KMS-11 (cell line): ENCODE data around the gene NRG3.

Experiments used
- H2AFZ ChIP-seq: fragments of 200-600 bp; sonication (generic); 2 replicates; pipeline ENCODE4 v1.6.1; 2016; ENCODE audit warnings: antibody characterized with exemption, mixed run types, low read depth
- H3K27ac ChIP-seq: fragments of 200-600 bp; sonication (generic); 2 replicates; pipeline ENCODE4 v1.6.1; 2016; ENCODE audit warnings: mild to moderate bottlenecking, mixed run types
- H3K27me3 ChIP-seq: fragments of 200-600 bp; sonication (generic); 2 replicates; pipeline ENCODE4 v1.6.1; 2017; ENCODE audit warnings: mild to moderate bottlenecking, low read depth, mixed run types, moderate library complexity; ENCODE audit not compliant: insufficient read depth
- H3K36me3 ChIP-seq: fragments of 200-600 bp; sonication (generic); 2 replicates; pipeline ENCODE4 v1.6.1; 2017; ENCODE audit warnings: mild to moderate bottlenecking, mixed run types; ENCODE audit not compliant: insufficient read depth
- H3K4me1 ChIP-seq: fragments of 200-600 bp; sonication (generic); 2 replicates; pipeline ENCODE4 v1.6.1; 2016; ENCODE audit warnings: mild to moderate bottlenecking, low read depth, mixed run types; ENCODE audit not compliant: poor library complexity, severe bottlenecking
- H3K4me2 ChIP-seq: fragments of 200-600 bp; sonication (generic); 2 replicates; pipeline ENCODE4 v1.7.0; 2016; ENCODE audit warnings: mild to moderate bottlenecking, mixed run types
- H3K4me3 ChIP-seq: fragments of 200-600 bp; sonication (generic); IDR thresholded peaks from 2 replicates; pipeline ENCODE4 v1.6.1; 2017; ENCODE audit warnings: low read depth, low read length, mixed read lengths; ENCODE audit not compliant: insufficient read depth
- H3K79me2 ChIP-seq: fragments of 200-600 bp; sonication (generic); 2 replicates; pipeline ENCODE4 v1.6.1; 2016; ENCODE audit warnings: low read depth, mixed run types; ENCODE audit not compliant: insufficient read depth
- H3K9ac ChIP-seq: fragments of 200-600 bp; sonication (generic); 2 replicates; pipeline ENCODE4 v1.6.1; 2016; ENCODE audit warnings: mild to moderate bottlenecking, mixed run types
- H4K20me1 ChIP-seq: fragments of 200-600 bp; sonication (generic); 2 replicates; pipeline ENCODE4 v1.6.1; 2016; ENCODE audit warnings: mild to moderate bottlenecking, mixed run types; ENCODE audit not compliant: insufficient read depth
- TF ChIP-seq, protein P1 (sequence below): fragments of 200-600 bp; sonication (generic); conservative IDR thresholded peaks from 2 replicates; pipeline ENCODE4 v1.6.1; 2017; ENCODE audit warnings: low read depth, mild to moderate bottlenecking, antibody characterized with exemption, low read length, moderate library complexity, mixed read lengths

Gene NRG3

DNA sequence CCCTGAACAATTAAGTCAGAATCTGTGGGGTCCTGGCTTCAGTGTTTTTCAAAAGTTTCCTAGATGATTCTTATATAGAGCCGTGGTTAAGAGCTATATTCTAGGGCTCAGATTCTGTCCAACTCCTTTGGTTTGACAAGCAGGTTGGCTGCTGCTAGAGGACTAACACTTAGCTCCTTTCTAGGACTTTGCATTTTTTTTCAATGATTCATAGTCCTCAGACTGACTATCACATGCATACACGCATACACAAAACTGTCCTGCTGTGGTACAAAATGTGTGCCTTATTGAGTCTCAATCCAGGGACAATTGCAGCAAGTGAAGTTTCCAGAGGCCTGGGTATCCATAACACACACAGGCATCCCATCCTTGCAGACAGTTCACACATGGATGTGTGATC lies 392.0 kb downstream of the NRG3 start:
- Histone ChIP-seq H3K4me1 (peaks cover 39% of the 10 kb centered on the region), H3K27ac (peak overlapping the region; percentile 47; the same call in 1 of the 2 replicates), H3K27me3 (no peaks in the 10 kb centered on the region), H3K4me3 (no peak overlapping the region), H2AFZ (no peak overlapping the region), H3K79me2 (no peaks in the 10 kb centered on the region), H3K9ac (no peak overlapping the region), H3K4me2 (peak overlapping the region; percentile 96), H4K20me1 (no peaks in the 10 kb centered on the region), H3K36me3 (no peaks in the 10 kb centered on the region)
- TF ChIP-seq, protein P1, sequence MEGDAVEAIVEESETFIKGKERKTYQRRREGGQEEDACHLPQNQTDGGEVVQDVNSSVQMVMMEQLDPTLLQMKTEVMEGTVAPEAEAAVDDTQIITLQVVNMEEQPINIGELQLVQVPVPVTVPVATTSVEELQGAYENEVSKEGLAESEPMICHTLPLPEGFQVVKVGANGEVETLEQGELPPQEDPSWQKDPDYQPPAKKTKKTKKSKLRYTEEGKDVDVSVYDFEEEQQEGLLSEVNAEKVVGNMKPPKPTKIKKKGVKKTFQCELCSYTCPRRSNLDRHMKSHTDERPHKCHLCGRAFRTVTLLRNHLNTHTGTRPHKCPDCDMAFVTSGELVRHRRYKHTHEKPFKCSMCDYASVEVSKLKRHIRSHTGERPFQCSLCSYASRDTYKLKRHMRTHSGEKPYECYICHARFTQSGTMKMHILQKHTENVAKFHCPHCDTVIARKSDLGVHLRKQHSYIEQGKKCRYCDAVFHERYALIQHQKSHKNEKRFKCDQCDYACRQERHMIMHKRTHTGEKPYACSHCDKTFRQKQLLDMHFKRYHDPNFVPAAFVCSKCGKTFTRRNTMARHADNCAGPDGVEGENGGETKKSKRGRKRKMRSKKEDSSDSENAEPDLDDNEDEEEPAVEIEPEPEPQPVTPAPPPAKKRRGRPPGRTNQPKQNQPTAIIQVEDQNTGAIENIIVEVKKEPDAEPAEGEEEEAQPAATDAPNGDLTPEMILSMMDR = no peak

DNA sequence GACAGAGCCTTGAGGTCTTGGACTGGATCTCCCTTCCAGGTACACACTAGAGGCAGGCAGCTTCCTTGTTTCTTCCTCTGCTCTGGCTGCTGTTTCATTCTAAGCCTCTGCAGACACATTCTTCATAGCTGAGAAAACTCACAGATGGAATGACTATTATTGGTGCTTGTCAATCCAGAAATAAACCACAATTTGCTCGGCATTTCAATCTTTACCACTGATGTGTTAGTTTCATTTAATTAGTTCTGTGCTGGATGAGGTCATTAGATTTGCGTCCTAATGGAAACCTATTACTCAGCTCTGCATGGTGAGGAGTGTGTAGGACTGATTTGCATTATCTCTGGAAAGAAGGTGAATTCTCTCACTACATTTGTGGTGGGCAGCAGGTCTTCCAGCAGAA lies 392.5 kb downstream of the NRG3 start:
- no peaks in the 10 kb centered on the region for H4K20me1 ChIP-seq
- H3K27ac ChIP-seq = peak overlapping the region; percentile 47; the same call in 1 of the 2 replicates
- no peak overlapping the region for H3K9ac ChIP-seq
- peak overlapping the region; percentile 96 for H3K4me2 ChIP-seq
- no peak overlapping the region for H3K4me3 ChIP-seq
- no peaks in the 10 kb centered on the region for H3K79me2 ChIP-seq
- peaks cover 39% of the 10 kb centered on the region for H3K4me1 ChIP-seq
- no peak overlapping the region for H2AFZ ChIP-seq
- H3K36me3 ChIP-seq = no peaks in the 10 kb centered on the region
- H3K27me3 ChIP-seq = no peaks in the 10 kb centered on the region
- TF ChIP-seq, protein P1 = no peak

DNA sequence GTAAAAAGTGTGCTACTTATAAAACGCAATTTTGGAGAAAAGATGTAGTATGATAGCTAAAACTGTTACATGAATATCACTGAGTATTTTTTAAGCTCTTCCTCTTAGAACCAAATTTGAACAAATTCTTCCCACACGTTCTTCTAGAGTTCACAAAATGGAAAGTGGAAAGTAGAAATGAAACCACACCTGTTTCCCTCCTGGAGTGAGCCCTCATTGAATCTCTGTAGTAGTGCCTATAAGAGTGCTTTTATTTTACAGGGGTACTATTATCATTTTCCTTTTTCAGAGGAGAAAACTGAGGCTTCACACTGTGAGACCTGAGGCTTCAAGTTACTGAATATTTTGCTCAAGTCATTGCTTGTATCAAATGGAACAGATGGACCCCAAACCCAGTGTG lies 393.0 kb downstream of the NRG3 start:
- no peak overlapping the region for H2AFZ ChIP-seq
- H3K27ac ChIP-seq = peak overlapping the region; percentile 47; the same call in 1 of the 2 replicates
- no peak overlapping the region for H3K9ac ChIP-seq
- no peaks in the 10 kb centered on the region for H4K20me1 ChIP-seq
- H3K4me1 ChIP-seq = peaks cover 39% of the 10 kb centered on the region
- no peaks in the 10 kb centered on the region for H3K27me3 ChIP-seq
- TF ChIP-seq, protein P1 = no peak
- H3K4me2 ChIP-seq = peak overlapping the region; percentile 96
- H3K36me3 ChIP-seq = no peaks in the 10 kb centered on the region
- H3K4me3 ChIP-seq = no peak overlapping the region
- no peaks in the 10 kb centered on the region for H3K79me2 ChIP-seq

DNA sequence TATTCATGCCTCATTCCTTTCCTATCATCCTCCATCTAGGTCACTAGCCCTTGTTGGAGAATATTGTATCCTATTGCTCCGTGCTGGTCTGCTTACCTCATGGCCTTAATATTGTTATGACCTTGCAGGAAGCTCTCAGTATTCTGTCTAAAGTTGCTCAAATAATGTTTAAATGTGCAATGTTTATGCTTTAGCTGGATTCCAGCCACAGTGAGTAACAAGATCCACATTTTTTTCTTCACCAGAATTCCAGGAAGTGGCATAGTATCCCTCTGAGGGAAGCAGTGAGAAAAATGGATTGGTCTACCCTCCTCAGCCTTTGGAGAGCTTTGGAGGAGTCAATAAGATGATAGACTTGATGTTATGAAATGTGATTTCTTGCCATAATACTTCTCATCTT lies 402.6 kb downstream of the NRG3 start:
- H3K79me2 ChIP-seq = no peaks in the 10 kb centered on the region
- peak overlapping the region; percentile 83; the same call in 1 of the 2 replicates for H3K27ac ChIP-seq
- H2AFZ ChIP-seq = no peak overlapping the region
- H3K4me3 ChIP-seq = no peak overlapping the region
- H3K9ac ChIP-seq = no peak overlapping the region; the same call in 1 of the 2 replicates
- H4K20me1 ChIP-seq = no peaks in the 10 kb centered on the region
- no peaks in the 10 kb centered on the region for H3K36me3 ChIP-seq
- H3K4me2 ChIP-seq = peak overlapping the region; percentile 89
- TF ChIP-seq, protein P1 = no peak
- peaks cover 41% of the 10 kb centered on the region for H3K4me1 ChIP-seq
- H3K27me3 ChIP-seq = no peaks in the 10 kb centered on the region
